ENCODE results near the gene NR5A1.
A peak's percentile ranks its signal among the peaks of the same experiment; 100 is the strongest.

The NR5A1 gene

GRCh38 chr9:124551472-124552272 lies 44.5 kb upstream of the NR5A1 start:
- no peak overlapping the region for H3K27ac ChIP-seq (ENCODE audit: extremely low read depth, low read depth, low read length)
- no peak overlapping the region for H3K4me3 ChIP-seq (ENCODE audit: low read depth, low read length)
- H3K4me1 ChIP-seq (ENCODE audit: control insufficient read depth, insufficient read depth, low read length): no peaks in the 10 kb centered on the region
- TF ChIP-seq ZNF433 (tag by site-specific recombination; IDR thresholded peaks at IDR 0.05; ENCODE audit: low read depth) (no peak), ZBTB17 (tag by site-specific recombination; IDR thresholded peaks at IDR 0.05) (peak; percentile 45), ZNF645 (tag by site-specific recombination; IDR thresholded peaks at IDR 0.05) (no peak), ZNF132 (tag by site-specific recombination; IDR thresholded peaks at IDR 0.05; ENCODE audit: borderline replicate concordance) (no peak), ZNF654 (tag by site-specific recombination; IDR thresholded peaks at IDR 0.05; ENCODE audit: low read depth) (peak; percentile 79), ZNF416 (tag by site-specific recombination; IDR thresholded peaks at IDR 0.05) (no peak), ZNF18 (tag by site-specific recombination; IDR thresholded peaks at IDR 0.05) (no peak), ZEB2 (tag by site-specific recombination; IDR thresholded peaks at IDR 0.05) (0 out of 2 replicates have a peak, but pooled peaks have one; percentile 22), CTCF (tag by site-specific recombination; IDR thresholded peaks at IDR 0.05) (peak; percentile 39; the same call in 1 of the 2 replicates)
- peaks cover 0 to 7% of the 10 kb centered on the region in 2 experiments; a peak in 1 of 3 replicates for H3K36me3 ChIP-seq (ENCODE audit: control insufficient read depth in 2 of 2, insufficient read depth in 1 of 2, low read length in 2 of 2)
- CTCF ChIA-PET: interaction anchor here (0.6 to 7.3 kb wide), 61 partner anchors 8 to 1626 kb away, joined by 3 to 71 read pairs (median 5); no protein-coding TSS in a partner anchor
- no peaks in the 10 kb centered on the region for H3K9me3 ChIP-seq (ENCODE audit: control insufficient read depth, insufficient read depth, low read depth, low read length)
- POLR2A ChIA-PET: interaction anchor here (0.9 to 1.1 kb wide), 2 partner anchors 25 to 66 kb away, joined by 3 to 4 read pairs; no protein-coding TSS in a partner anchor

GRCh38 chr9:124550072-124550471 lies 42.9 kb upstream of the NR5A1 start:
- Histone ChIP-seq H3K9me3 (ENCODE audit: control insufficient read depth, insufficient read depth, low read depth, low read length) (no peaks in the 10 kb centered on the region), H3K4me1 (ENCODE audit: control insufficient read depth, insufficient read depth, low read length) (no peaks in the 10 kb centered on the region), H3K4me3 (ENCODE audit: low read depth, low read length) (no peak overlapping the region), H3K36me3 (ENCODE audit: control insufficient read depth in 2 of 2, insufficient read depth in 1 of 2, low read length in 2 of 2) (peaks cover 0 to 7% of the 10 kb centered on the region in 2 experiments; a peak in 1 of 3 replicates), H3K27ac (ENCODE audit: extremely low read depth, low read depth, low read length) (no peak overlapping the region)
- TF ChIP-seq ZSCAN23 (tag by site-specific recombination; IDR thresholded peaks at IDR 0.05) (no peak), ZNF654 (tag by site-specific recombination; IDR thresholded peaks at IDR 0.05; ENCODE audit: low read depth) (no peak), ZNF433 (tag by site-specific recombination; IDR thresholded peaks at IDR 0.05; ENCODE audit: low read depth) (no peak), PRDM10 (tag by site-specific recombination; IDR thresholded peaks at IDR 0.05) (no peak), EGR2 (tag by site-specific recombination; IDR thresholded peaks at IDR 0.05; ENCODE audit: low read depth) (no peak), ZNF513 (tag by site-specific recombination; IDR thresholded peaks at IDR 0.05) (no peak), ZBTB20 (tag by site-specific recombination; IDR thresholded peaks at IDR 0.05) (no peak), ZNF777 (tag by site-specific recombination; IDR thresholded peaks at IDR 0.05; ENCODE audit: borderline replicate concordance) (no peak), ZSCAN16 (tag by site-specific recombination; IDR thresholded peaks at IDR 0.05) (no peak), ZNF664 (tag by site-specific recombination; IDR thresholded peaks at IDR 0.05) (no peak)
- ChIA-PET CTCF (interaction anchor here (0.7 to 7.3 kb wide), 4 partner anchors 13 to 162 kb away, joined by 3 to 71 read pairs (median 62); no protein-coding TSS in a partner anchor), POLR2A (no interaction called here)
